Lower leg skin (tissue), 4 donors: ENCODE results near the gene B3GLCT. TPM values are rescaled to one million over a fixed set of nuclear protein-coding genes. Genes with fewer than 3 reads are reported as not detected.
A peak's percentile ranks its signal among the peaks of the same experiment; 100 is the strongest.

Experiments
- DNase-seq, 2 donors: peaks; one replicate each; pipeline ENCODE4 v3.0.0-alpha.2; 2019; ENCODE audit warnings: low spot score in 2 of 2
- H3K4me3 ChIP-seq: fragments of 200-600 bp; sonication (generic); 2 replicates; pipeline ENCODE4 v1.5.1; 2017; ENCODE audit warnings: mild to moderate bottlenecking, low read depth; ENCODE audit not compliant: poor library complexity, severe bottlenecking
- POLR2A ChIP-seq, 2 donors: fragments of 450-650 bp; IDR thresholded peaks; one replicate each; pipeline ENCODE4 v1.6.1; 2016 to 2017; ENCODE audit warnings: antibody characterized with exemption in 2 of 2, mild to moderate bottlenecking in 1 of 2, moderate library complexity in 1 of 2
- WGBS, 2 donors: methylation state at CpG; one replicate each; pipeline ENCODE4 v1.1.5; 2018; 5-methylcytosine and 5-hydroxymethylcytosine counted together
- intact Hi-C: fragments of 100-400 bp; cut with DNase I; formaldehyde crosslinking; loops from one replicate; pipeline ENCODE4 v1.15.0; 2023; ENCODE audit warnings: low total_unique reads
- total RNA-seq, 4 donors: library from RNA; depleted of rRNA; stranded (reverse); fragments of >200 nt; gene quantifications; one replicate each; pipeline ENCODE4 v1.1.0, GENCODE V29; 2016
- TF ChIP-seq, protein P1 (sequence below), 3 donors: fragments of 450-650 bp; IDR thresholded peaks; one replicate each; pipeline ENCODE4 v1.5.1; 2016; ENCODE audit warnings: antibody characterized with exemption in 3 of 3, mild to moderate bottlenecking in 3 of 3, moderate library complexity in 2 of 3

The B3GLCT gene
- total RNA-seq, 4 donors from 2014 or later: 3.2 to 9.1 (median 6.2) TPM

DNA sequence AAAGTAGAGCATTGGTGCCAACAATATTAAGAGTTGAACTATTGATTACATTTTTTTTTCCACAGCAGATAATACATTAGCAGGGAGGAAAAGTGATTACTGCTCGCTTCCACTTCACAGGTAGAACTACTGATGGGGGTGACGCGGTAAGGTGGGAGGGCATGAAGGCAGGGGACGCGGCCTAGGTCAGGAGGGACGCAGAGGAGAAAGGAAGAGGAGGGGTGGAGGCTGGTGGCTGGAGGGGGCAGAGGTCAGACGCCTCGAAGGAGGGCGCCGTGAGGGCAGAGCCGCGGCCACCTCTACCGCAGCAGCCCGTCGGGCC, 287 bp upstream of the B3GLCT start:
- WGBS, 2 donors: 6 to 8% methylated on average over 15 of the region's 15 CpGs
- no peak for DNase-seq
- TF ChIP-seq, protein P1, sequence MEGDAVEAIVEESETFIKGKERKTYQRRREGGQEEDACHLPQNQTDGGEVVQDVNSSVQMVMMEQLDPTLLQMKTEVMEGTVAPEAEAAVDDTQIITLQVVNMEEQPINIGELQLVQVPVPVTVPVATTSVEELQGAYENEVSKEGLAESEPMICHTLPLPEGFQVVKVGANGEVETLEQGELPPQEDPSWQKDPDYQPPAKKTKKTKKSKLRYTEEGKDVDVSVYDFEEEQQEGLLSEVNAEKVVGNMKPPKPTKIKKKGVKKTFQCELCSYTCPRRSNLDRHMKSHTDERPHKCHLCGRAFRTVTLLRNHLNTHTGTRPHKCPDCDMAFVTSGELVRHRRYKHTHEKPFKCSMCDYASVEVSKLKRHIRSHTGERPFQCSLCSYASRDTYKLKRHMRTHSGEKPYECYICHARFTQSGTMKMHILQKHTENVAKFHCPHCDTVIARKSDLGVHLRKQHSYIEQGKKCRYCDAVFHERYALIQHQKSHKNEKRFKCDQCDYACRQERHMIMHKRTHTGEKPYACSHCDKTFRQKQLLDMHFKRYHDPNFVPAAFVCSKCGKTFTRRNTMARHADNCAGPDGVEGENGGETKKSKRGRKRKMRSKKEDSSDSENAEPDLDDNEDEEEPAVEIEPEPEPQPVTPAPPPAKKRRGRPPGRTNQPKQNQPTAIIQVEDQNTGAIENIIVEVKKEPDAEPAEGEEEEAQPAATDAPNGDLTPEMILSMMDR (IDR thresholded peaks at IDR 0.05): no peak
- TF ChIP-seq POLR2A (IDR thresholded peaks at IDR 0.05): no peak
- intact Hi-C loops: no loop called here
- peak overlapping the region; percentile 77 for H3K4me3 ChIP-seq

DNA sequence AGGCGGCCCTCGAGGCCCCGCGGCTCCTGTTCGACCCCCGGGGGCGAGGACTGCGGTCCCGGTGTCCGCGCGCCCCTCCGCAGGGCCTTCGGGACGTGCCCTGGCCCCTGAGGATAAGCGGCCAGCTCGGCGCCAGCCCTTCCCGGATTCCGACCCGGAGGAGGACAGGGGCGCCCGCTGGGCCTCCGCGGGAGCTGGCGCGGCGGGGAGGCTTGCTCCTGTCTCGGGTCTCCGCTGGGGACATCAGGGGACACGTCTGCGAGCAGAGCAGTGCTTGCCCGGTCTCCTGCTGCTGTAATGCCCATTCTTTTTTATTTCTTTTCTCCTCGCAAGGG, 829 bp downstream of the B3GLCT start:
- WGBS, 2 donors: 0% methylated on average over 13 to 18 of the region's 34 CpGs
- peak overlapping the region; percentile 77 for H3K4me3 ChIP-seq
- peak; percentile 26 to 89 for DNase-seq
- intact Hi-C loops: no loop called here
- TF ChIP-seq, protein P1 (IDR thresholded peaks at IDR 0.05): no peak
- TF ChIP-seq POLR2A (IDR thresholded peaks at IDR 0.05): no peak

DNA sequence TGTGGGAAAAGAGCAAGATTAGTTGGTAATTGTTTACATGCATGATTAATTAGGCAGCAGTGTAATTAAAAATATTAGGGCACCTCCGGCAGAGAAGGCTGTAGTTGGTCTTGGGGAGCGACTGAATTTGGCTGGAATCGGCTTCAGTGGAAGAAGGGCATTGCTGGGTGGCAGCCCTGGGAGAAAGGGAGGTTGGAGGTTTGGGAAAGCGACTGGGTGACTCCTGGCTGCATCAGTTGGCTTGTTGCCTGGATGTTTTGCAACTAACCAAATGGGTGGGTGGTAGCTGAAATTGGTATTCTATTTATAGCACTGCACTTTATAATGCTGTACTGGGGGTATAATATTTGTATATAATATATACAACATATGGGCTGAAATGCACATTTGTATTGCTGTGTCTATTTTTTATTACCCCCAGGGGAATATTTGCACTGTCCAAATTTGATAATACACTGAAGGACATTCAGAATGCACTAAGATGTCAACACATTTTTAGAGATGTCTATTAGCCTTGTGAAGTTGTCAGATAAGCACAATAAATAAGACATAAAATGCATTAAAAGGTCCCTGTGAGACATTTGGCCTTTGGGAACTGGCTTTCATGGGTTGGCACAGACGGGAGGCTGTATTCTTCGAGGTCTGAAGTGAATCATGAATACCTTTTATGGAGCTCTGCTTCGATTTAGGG, 1.7 kb downstream of the B3GLCT start:
- H3K4me3 ChIP-seq: no peak overlapping the region
- intact Hi-C loops: no loop called here
- WGBS, 2 donors: 22 to 29% methylated on average over 7 of the region's 7 CpGs
- peak in 1 of 2 donors; percentile 28 for DNase-seq
- TF ChIP-seq, protein P1 (IDR thresholded peaks at IDR 0.05): no peak
- no peak for TF ChIP-seq POLR2A (IDR thresholded peaks at IDR 0.05)

DNA sequence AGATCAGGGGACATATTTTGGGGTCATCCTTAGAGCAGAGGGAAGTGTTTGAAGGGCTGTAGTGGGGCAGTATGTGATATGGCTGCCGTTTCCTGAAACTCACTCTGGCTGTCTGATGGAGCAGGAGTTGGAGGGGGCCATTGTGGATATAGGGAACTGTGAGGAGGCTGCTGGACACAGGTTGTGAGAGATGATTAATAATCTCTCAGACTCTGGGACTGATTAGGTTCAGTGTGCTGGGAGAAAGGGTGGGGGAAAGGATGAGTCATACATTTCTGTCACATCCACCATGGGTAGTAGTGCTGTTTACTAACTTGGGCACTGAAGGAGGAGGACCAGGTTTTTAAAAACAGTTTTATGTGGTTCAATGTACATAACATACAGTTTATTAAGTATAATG, 4.8 kb downstream of the B3GLCT start:
- H3K4me3 ChIP-seq: no peak overlapping the region
- no peak for DNase-seq
- intact Hi-C loops: no loop called here
- no peak for TF ChIP-seq POLR2A (IDR thresholded peaks at IDR 0.05)
- TF ChIP-seq, protein P1 (IDR thresholded peaks at IDR 0.05): no peak
- 73 to 79% methylated on average over 1 of the region's 1 CpG for WGBS, 2 donors

DNA sequence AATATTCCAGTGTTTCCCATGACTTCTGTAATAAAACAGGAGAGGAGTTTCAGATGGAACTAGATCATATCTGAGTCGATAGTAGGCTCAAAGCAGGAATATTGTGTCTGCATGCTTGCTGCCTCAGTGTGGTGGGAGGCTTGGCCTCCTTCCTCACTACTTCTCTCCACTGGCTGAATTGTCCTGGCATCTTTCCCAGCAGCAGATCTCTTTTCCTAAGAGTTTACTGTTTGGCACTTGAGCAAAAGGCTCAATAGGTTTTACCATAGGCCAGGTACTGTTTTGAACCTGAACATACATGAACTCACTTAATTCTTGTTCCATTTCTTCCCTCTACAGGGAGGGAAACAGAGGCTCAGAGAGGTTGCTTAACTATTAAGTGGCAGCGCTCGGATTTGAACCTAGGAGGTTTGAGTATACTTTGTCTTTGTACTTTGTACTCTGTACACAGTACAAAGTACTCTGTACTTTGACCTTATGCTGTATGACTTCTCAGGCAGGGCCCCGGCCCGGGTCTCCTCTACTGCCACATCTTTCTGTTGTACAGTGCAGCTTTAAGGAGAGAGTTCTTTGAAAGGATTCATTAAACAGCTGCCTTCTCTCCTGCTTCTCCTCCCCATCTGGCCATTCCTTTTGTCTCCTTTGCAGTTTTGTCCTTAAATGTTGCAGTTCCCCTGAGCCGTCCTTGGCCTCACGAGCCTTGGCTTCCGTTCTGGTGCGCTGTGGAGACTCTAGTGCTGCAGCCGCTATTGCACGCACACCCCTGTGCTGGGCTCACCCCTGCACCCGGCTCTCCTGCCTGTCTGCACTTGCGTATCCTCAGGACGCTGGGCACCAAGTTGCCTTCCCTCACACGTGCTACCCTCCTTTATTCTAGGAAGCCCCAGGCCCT, 8.1 kb downstream of the B3GLCT start:
- 46 to 50% methylated on average over 15 of the region's 15 CpGs for WGBS, 2 donors
- TF ChIP-seq POLR2A (IDR thresholded peaks at IDR 0.05): no peak
- TF ChIP-seq, protein P1 (IDR thresholded peaks at IDR 0.05): no peak
- intact Hi-C loops: no loop called here
- no peak overlapping the region for H3K4me3 ChIP-seq
- DNase-seq: no peak
